HG02840 (cell line): ENCODE data around the gene LYPD3.
"Not testable (repeated sequence)": the region's sequence is repeated elsewhere in the genome, so short reads cannot be mapped to it uniquely, and the experiment has no call there.

ENCODE experiments used
- ATAC-seq: cut with Tn5 transposase; IDR thresholded peaks from one replicate; pipeline ENCODE4 v1.9.1; 2021; ENCODE audit warnings: mild to moderate bottlenecking, moderate library complexity, moderate number of reproducible peaks; ENCODE audit not compliant: unreplicated experiment, low FRiP score

LYPD3 gene

DNA sequence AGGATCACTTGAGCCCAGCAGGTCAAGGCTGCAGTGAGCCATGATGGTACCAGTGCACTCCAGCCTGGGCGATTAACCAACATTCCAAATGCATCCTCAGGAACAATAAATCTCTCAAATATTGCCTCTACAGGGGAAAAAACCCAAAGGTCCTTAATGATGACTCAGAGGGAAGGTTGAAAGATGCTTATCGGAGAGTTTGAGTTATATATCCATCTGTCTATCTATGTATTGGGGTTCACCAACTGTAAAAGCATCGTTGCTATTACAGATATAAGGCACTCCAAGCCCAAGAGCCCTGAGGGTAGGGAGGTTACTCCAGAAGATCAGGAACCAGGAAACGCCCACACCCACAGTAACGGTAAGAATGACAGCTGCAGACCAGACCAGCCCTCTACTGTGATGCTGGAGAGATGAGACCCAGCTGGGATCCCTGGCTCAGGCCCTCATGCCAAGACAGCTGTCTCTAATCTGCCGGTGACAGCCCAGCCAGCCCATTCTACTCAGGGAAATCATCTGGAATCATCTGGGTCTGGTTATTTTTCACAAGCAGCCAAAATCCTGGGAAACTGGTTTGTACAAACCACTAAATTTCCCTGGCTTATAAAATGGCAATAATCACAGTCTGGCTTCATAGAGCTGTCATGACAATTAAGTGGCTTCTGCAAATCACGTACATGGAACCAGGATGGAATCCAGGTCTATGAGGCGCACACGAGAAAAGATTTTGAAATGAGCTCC is 26.9 kb downstream of the LYPD3 start:
- no peak for ATAC-seq

DNA sequence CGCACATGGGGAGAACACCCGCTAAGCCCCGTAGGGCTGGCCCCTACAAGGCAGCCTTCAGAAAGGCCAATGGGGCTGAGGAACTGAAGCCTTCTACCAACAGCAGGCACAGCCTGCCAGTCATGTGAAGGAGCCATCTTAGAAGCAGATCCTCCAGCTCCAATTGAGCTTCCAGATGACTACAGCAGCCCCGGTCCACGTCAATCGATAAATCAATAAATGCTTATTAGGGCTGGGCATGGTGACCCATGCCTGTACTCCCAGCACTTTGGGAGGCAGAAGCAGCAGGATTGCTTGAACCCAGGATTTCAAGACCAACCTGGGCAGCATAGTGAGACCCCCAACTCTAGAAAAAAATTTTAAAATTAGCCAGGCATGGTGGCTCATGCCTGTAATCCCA is 27.7 kb downstream of the LYPD3 start:
- no peak for ATAC-seq

DNA sequence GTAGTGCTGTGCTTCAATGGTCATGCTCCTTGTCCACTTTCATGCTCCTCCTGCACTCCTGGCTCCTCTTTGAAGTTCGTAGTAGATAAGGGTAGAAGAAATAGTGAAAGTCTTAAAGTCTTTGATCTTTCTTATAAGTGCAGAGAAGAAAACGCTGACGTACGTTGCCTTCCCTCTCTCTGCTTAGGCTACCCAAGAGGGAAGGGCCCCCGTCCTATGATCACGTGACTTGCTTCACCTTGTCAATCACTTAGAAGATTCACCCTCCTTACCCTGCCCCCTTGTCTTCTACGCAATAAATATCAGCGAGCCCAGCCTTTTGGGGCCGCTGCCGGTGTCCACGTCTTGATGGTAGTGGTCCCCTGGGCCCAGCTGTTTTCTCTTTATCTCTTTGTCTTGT is 28.1 kb downstream of the LYPD3 start:
- ATAC-seq, result not testable (repeated sequence)

DNA sequence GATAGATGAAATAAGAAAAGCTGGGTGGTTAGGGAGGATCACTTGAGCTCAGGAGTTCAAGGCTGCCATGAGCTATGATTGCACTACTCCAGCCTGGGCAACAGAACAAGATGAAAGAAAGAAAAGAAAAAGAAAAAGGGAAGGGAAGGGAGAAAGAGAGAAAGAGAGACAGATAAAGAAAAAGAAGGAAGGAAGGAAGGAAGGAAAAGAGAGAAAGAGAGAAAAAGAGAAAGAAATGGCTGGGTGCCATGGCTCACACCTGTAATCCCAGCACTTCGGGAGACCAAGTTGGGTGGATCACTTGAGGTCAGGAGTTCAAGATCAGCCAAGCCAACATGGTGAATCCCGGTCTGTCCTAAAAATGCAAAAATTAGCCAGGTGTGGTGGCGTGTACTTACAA is 29.6 kb downstream of the LYPD3 start:
- ATAC-seq, result no peak

DNA sequence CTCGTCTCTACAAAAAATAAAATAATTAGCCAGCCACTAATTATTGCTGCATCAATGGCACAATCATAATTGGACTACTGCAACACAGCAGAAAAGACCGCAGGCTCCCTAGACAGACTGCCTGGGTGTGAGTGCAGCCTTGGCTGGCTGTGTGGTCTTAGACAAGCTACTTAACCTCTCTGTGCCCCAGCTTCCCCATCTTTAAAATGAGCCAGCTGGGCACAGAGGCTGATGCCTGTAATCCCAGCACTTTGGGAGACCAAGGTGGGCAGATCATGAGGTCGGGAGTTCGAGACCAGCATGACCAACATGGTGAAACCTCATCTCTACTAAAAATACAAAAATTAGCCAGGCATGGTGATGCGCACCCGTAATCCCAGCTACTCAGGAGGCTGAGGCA is 31.7 kb downstream of the LYPD3 start:
- no peak for ATAC-seq

DNA sequence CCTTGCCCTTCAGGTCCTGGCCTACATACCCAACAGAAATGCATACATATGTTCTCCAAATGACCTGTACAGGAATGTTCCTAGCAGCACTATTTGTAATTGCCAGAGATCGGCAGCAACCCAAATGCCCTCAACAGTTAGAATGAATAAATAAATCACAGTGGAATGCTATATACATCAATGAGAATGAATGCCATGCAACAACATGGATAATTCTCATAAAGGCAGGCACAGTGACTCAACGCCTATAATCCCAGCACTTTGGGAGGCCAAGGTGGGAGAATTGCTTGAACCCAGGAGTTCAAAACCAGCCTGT is 32.1 kb downstream of the LYPD3 start:
- ATAC-seq, result no peak

DNA sequence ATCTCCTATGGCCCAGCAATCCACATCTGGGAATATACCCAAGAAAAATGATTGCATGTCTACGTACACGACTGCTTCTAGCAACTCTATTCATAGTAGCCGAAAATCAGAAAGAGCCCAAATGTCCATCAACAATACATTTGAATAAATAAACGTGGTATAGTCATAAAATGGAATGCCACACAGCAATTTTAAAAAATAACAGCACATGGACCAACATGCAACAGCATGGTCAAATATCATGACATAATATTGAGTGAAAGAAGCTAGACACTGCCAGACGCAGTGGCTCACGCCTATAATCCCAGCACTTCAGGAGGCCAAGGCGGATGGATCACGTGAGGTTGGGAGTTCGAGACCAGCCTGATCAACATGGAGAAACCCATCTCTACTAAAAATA is 34.4 kb downstream of the LYPD3 start:
- no peak for ATAC-seq

DNA sequence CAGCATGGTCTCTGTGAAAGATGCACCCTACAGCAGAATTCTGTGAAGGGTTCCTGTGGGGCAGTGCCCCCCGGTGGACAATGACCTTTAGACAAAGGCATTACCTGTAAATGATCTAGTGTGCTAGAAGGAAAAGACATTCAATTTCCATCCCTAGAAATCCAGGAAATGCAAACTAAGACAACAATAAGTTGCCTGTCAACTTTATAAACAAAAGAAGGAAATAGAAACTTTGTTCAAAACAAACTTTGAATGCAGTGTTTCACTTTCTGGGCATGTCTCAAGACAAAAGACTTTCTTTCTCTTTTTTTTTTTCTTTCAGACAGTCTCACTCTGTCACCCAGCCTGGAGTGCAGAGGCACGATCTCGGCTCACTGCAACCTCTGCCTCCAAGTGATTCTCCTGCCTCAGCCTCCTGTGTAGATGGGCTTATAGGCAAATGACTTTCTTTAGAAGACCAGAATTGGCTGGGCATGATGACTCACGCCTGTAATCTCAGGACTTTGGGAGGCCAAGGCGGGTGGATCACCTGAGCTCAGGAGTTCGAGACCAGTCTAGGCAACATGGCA is 35.2 kb downstream of the LYPD3 start:
- ATAC-seq, result no peak

DNA sequence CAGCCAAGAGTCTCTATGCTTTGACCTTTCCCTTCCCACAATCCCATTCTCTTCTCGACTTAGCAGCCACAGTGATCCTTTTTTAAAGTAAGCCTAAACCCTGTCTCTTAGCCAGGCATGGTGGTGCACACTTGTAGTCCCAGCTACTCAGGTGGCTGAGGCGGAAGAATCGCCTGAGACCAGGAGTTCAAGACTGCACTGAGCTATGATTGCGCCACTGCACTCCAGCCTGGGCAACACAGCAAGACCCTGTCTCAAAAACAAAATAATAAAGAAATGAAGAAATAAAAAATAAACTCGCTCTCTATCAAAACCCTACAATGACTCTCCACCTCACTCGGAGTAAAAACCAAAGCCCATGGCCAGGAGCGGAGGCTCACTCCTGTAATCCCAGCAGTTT is 36.0 kb downstream of the LYPD3 start:
- ATAC-seq, result no peak

DNA sequence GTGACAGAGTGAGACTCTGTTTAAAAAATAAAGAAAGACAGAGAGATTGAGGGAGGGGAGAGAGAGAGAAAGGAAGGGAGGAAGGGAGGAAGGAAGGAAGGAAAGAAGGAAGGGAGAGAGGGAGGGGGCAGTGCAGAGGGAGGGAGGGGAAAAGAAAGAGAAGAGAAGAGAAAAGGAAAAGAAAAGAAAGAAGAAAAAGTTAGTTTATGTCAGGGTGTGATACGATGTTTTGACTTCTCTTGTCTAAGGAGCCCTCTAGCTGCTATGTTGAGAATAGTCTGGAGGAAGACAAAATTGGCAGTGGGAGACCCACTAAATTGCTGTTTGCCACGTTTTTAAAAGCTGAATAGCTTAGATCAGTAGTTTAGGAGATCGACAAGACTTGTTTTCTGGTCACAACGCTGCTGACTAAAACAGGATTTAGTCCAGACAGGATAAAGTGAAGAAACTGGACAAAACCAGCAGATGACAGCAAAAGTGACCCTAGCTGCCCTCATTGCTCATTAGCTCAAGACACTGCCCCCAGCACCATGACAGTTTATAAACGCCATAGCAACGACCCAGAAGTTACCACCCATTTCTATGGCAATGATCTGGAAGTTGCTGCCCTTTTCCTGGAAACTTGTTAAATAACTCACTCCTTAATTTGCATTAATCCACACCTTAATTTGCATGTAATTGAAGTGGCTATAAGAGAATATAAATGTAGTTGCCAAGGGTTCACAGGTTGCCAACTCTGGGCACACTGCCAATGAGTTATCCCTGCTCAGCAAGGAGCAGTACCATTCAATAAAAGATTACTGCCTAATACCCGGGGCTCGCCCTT is 39.6 kb downstream of the LYPD3 start:
- ATAC-seq, result no peak

DNA sequence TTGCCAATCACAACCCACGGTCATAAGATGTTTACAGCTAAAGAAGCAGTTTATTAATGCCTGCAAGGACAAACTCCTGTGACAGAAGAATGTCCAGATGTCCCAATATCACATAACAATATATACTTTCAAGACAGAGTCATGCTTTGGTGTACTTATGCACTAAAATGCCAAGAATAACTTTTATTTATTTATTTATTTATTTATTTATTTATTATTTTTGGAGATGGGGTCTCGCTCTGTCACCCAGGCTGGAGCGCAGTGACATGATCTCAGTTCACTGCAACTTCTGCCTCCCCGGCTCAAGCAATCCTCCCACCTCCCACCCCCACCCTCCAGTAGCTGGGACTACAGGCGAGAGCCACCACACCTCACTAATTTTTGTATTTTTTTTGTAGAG is 41.6 kb downstream of the LYPD3 start:
- ATAC-seq, result no peak

DNA sequence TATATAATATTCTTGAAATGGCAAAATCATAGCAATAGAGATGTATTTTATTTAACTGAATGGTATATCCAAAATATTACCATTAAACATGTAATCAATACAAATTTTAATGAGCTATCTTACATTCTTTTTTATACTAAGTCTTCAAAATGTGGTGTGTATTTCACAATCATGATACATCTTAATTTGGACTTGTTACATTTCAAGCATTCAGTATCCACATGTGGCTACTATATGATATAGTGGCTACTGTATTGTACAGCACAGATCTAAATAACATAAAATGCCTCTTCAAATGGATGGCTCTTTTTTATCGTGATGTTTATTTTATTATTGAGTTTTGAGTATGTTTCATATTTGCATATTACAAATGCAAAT is 42.7 kb downstream of the LYPD3 start:
- no peak for ATAC-seq

DNA sequence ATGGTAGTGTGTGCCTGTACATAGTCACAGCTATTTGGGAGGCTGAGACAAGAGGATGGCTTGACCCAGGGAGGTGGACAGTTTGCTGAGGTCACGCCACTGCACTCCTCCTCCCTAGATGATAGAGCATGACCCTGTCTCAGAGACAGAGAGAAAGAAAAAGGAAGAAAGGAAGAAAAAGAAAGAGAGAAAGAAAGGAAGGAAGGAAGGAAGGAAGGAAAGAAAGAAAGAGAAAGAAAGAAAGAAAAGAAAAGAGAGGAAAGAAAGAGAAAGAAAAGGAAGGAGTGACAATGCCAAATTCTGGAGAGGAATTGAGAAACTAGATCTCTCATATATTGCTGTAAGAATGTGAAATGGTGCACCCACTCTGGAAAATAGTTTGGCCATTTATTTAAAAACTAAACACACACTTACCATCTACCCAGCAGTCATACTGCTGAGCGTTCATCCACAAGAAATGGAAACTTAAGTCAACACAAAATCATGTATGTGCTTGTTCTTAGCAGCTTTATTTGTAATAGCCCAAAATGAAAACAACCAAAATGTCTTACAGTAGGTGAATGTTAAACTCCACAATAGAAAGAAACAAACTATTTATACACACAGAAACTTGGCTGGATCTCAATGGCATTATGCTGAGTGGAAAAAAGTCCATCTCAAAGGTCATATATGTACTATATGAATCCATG is 43.3 kb downstream of the LYPD3 start:
- ATAC-seq, result no peak

DNA sequence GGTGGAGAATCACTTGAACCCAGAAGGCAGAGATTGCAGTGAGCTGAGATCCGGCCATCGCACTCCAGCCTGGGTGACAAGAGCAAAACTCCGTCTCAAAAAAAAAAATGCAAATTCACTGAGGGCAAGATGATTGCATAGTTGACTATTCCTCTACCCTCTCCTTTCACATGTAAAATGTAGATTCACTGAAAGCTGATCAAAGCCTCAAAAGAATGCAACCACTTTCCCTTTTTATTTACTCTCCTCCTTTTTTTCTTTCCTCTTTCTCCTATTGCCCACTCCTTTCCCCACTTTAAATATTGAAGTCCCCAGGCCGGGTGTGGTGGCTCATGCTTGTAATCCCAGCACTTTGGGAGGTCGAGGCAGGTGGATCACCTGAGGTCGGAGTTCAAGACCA is 44.5 kb downstream of the LYPD3 start:
- ATAC-seq, result no peak

DNA sequence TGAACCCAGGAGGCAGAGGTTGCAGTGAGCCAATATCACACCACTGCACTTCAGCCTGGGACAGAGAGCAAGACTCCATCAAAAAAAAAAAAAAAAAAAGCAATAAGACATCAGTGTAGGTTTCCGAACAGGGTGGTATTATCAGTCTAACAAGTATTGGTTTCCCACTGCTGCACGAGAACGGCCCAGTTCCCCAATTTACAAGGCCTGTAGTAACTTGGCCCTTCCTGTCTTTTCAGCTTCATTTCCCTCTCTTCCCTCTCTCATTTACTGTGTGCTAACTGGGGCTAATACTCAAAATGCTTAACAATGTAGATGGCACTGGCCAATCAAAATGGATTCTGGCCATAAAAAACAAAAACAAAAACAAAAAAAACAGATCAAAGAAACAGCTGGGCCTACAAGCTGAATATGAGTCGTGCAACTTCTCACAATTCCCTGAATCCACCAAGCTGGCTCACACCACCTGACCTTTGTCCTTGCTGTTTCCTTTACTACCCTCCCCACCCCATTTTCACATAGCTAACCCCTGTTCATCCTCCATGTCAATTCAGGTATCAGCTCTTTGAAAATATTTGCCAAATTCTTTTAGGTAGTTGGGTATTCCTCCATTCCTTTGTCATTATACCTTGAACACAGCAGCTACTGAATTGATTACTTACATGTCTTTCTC is 48.3 kb downstream of the LYPD3 start:
- no peak for ATAC-seq

DNA sequence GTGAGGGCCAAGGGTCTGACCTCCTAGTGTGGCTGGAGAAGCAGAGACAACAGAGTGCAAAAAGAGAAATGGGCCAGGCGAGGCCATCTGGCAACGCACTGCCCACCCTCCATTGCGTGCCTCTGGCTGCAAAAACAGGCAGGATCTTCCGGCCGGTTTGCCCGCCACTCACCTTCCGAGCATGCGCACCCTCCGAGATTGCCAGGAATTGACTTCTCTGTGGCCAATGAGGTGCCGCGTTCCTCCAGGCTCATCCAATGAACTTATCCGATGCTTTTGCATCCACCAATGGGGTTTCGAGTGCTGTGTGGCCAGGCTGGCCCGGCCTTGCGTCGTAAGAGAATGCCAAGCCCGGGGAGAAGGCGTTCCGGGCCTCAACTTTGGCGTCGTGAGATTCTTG is 50.9 kb downstream of the LYPD3 start, which contains the start of gene TEX101:
TSS of gene TEX101 (plus strand) at position 337 of the 400 bp plus-strand sequence. CDS start 1,030 bp downstream, outside the sequence.
- ATAC-seq, result no peak

DNA sequence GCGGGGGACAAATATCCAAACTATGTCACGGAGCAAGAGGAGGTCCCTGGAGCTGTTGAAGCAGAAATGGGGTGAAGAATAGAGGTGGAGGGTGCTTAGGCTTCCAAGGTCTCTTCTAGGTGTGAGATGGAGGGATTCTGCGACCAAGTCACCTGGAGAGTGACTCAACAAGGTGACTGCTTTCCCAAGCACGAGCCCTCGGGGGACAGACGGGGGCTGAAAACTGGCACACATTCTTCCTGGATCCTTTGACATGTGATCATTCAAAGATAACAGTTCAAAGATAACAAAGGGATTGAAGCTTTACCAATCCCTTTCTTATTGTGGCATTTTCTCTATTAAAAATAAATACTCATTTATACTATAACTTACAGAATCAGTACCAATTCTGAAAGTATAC is 53.0 kb downstream of the LYPD3 start:
- ATAC-seq, result no peak
